Ovary (tissue), 9 donors: ENCODE data around the gene EFCAB13. TPM values are rescaled to one million over a fixed set of nuclear protein-coding genes. Genes with fewer than 3 reads are reported as not detected.

Experiments used
- DNase-seq, 5 donors: peaks; one replicate each; pipeline ENCODE4 v3.0.0-alpha.2; 2019 to 2020
- H3K27ac ChIP-seq, 2 donors: fragments of 200-600 bp; one replicate each; pipeline versions ENCODE4 v1.5.1 to v1.8.0; 2019 to 2022
- H3K27me3 ChIP-seq: fragments of 200-600 bp; one replicate; pipeline ENCODE4 v1.8.0; 2022
- H3K36me3 ChIP-seq: fragments of 200-600 bp; sonication (generic); one replicate; pipeline ENCODE4 v1.5.1; 2019
- H3K4me1 ChIP-seq: one replicate; pipeline ENCODE4 v1.8.1; 2013; ENCODE audit warnings: mild to moderate bottlenecking, moderate library complexity; ENCODE audit not compliant: insufficient read depth
- H3K4me3 ChIP-seq: fragments of 200-600 bp; sonication (generic); one replicate; pipeline ENCODE4 v1.5.1; 2017
- H3K9me3 ChIP-seq, 2 donors: fragments of 200-600 bp in 1 of 2; sonication (generic) in 1 of 2; one replicate each; pipeline versions ENCODE4 v1.5.1 to v1.8.1; 2013 to 2019; ENCODE audit warnings: mild to moderate bottlenecking in 1 of 2, moderate library complexity in 1 of 2
- CTCF ChIP-seq, 3 donors: fragments of 450-650 bp in 2 of 3; fragments of 200-600 bp in 1 of 3; IDR thresholded peaks; one replicate each; pipeline versions ENCODE4 v1.5.1 to v1.8.0; 2016 to 2022; ENCODE audit warnings: antibody characterized with exemption in 3 of 3, mild to moderate bottlenecking in 1 of 3
- EP300 ChIP-seq: sonication (generic); formaldehyde crosslinking; IDR thresholded peaks from one replicate; pipeline ENCODE4 v1.6.1; 2017; ENCODE audit warnings: antibody characterized with exemption
- POLR2A ChIP-seq: fragments of 450-650 bp; IDR thresholded peaks from one replicate; pipeline ENCODE4 v1.6.1; 2017; ENCODE audit warnings: antibody characterized with exemption, mild to moderate bottlenecking, moderate library complexity
- WGBS, 3 donors: extraction: QIAGEN DNeasy Blood & Tissue Kit in 1 of 3; methylation state at CpG; one replicate each; pipeline versions ENCODE4 v1.1.5 to v1.1.7; 2013 to 2017; 5-methylcytosine and 5-hydroxymethylcytosine counted together
- intact Hi-C, 4 donors: fragments of 100-400 bp; cut with DNase I; formaldehyde crosslinking; loops; one replicate each; pipeline versions ENCODE4 v1.11.0 to v1.15.1; 2022 to 2023
- polyA plus RNA-seq, 2 donors: library from polyadenylated mRNA; stranded (reverse); fragments of 200-250 nt in 1 of 2; fragments of 350-450 nt in 1 of 2; fragmentation: Illumina TruSeq in 1 of 2; extraction: RNeasy Lipid Tissue Mini Kit (QIAGEN cat#74804) in 1 of 2; gene quantifications; one replicate each; pipeline ENCODE4 v1.2.3, GENCODE V29; 2013 to 2014
- total RNA-seq, 7 donors: library from RNA; depleted of rRNA in 2 of 7; stranded (reverse); fragments of >200 nt in 2 of 7; fragmentation: NEBNext Ultra II Directional in 3 of 7; extraction: Animal tissue kit (Norgen Biotek cat#: 25700) in 3 of 7; gene quantifications; one replicate each; pipeline versions ENCODE4 v1.1.0 to v1.2.4, GENCODE V29; 2016 to 2023
- donor health status: DM: no; HTN: no; CAD: no; lungs with moderate emphysema.
- donor health status: DM: no; HTN: no; CAD: no.
- donor health status: Bipolar disorder and iron deficiency.
- donor health status: DM: yes; HTN: yes; CAD: no.
- donor health status: DM: no; HTN: no; CAD: no.
- donor health status: DM: yes; HTN: yes; CAD: no.

EFCAB13 gene
- total and polyA plus RNA-seq, 9 donors: 3.2 to 11.5 (median 9.1) TPM

GRCh38 chr17:47404006-47404405 lies 80.3 kb downstream of the EFCAB13 start:
- 81 to 90% (median 85%) methylated on average over 3 of the region's 3 CpGs for WGBS, 3 donors
- Histone ChIP-seq H3K27me3 (no peaks in the 10 kb centered on the region), H3K36me3 (no peaks in the 10 kb centered on the region), H3K27ac (no peak overlapping the region), H3K4me1 (no peaks in the 10 kb centered on the region), H3K9me3 (no peaks in the 10 kb centered on the region), H3K4me3 (no peak overlapping the region)
- no peak for DNase-seq
- no peak for TF ChIP-seq EP300
- TF ChIP-seq POLR2A: no peak
- no peak for TF ChIP-seq CTCF (IDR thresholded peaks at IDR 0.05)
- intact Hi-C loops: no loop called here

- Histone ChIP-seq H3K4me3 (no peak overlapping the region), H3K27ac (no peak overlapping the region), H3K36me3 (no peaks in the 10 kb centered on the region), H3K4me1 (no peaks in the 10 kb centered on the region), H3K27me3 (no peaks in the 10 kb centered on the region), H3K9me3 (no peaks in the 10 kb centered on the region)
- intact Hi-C loops: no loop called here
- no peak for DNase-seq
- TF ChIP-seq POLR2A (no peak), CTCF (IDR thresholded peaks at IDR 0.05) (no peak), EP300 (no peak)
Observed at GRCh38 chr17:47404875-47405274, 81.1 kb downstream of the EFCAB13 start.

- WGBS, 3 donors: 95 to 96% (median 95%) methylated on average over 3 of the region's 3 CpGs
- no peak for DNase-seq
- no peak for TF ChIP-seq POLR2A
- no peak for TF ChIP-seq CTCF (IDR thresholded peaks at IDR 0.05)
- no peak for TF ChIP-seq EP300
Observed at GRCh38 chr17:47413872-47414271, 90.1 kb downstream of the EFCAB13 start.

GRCh38 chr17:47414612-47415011 lies 90.9 kb downstream of the EFCAB13 start:
- WGBS, 3 donors: 92 to 97% (median 95%) methylated on average over 1 of the region's 1 CpG
- TF ChIP-seq CTCF (IDR thresholded peaks at IDR 0.05) (no peak), EP300 (no peak), POLR2A (no peak)
- DNase-seq: no peak
- H3K27me3 ChIP-seq: no peaks in the 10 kb centered on the region
- H3K4me1 ChIP-seq: no peaks in the 10 kb centered on the region
- no peaks in the 10 kb centered on the region for H3K9me3 ChIP-seq
- no peaks in the 10 kb centered on the region for H3K36me3 ChIP-seq
- H3K4me3 ChIP-seq: no peak overlapping the region
- H3K27ac ChIP-seq: no peak overlapping the region
- intact Hi-C loops: no loop called here

More at GRCh38 chr17:47413872-47414271, 90.1 kb downstream of the EFCAB13 start:
- H3K4me3 ChIP-seq: no peak overlapping the region
- H3K27ac ChIP-seq: no peak overlapping the region
- no peaks in the 10 kb centered on the region for H3K36me3 ChIP-seq
- H3K4me1 ChIP-seq: no peaks in the 10 kb centered on the region
- no peaks in the 10 kb centered on the region for H3K9me3 ChIP-seq
- intact Hi-C loops: no loop called here
- no peaks in the 10 kb centered on the region for H3K27me3 ChIP-seq
